GM12878 (cell line): ENCODE data around the gene BIRC5.

ENCODE experiments used
- CTCF ChIP-seq, 3 experiments: IDR thresholded peaks in 2 of 3; conservative IDR thresholded peaks in 1 of 3; 2 replicates each; pipeline ENCODE4 v1.5.1; 2011; ENCODE audit warnings: low read depth in 3 of 3, low read length in 3 of 3, mild to moderate bottlenecking in 3 of 3, control low read depth in 2 of 3, moderate library complexity in 2 of 3, inconsistent platforms in 1 of 3, mixed read lengths in 1 of 3; ENCODE audit not compliant: control insufficient read depth in 2 of 3, insufficient read depth in 1 of 3; ENCODE audit errors: extremely low read depth in 1 of 3
- FOXM1 ChIP-seq: IDR thresholded peaks from 2 replicates; pipeline ENCODE4 v1.6.1; 2012; ENCODE audit warnings: low read depth, mild to moderate bottlenecking, inconsistent platforms, low read length, moderate library complexity
- NFIC ChIP-seq: IDR thresholded peaks from 2 replicates; pipeline ENCODE4 v1.6.1; 2012; ENCODE audit warnings: low read depth, mild to moderate bottlenecking, inconsistent platforms, low read length, moderate library complexity
- POLR2A ChIP-seq: IDR thresholded peaks from 2 replicates; pipeline ENCODE4 v1.6.1; 2011; ENCODE audit warnings: low read depth, mild to moderate bottlenecking, low read length
- SIX5 ChIP-seq: IDR thresholded peaks from 2 replicates; pipeline ENCODE4 v1.6.1; 2011; ENCODE audit warnings: mild to moderate bottlenecking, low read depth, low read length, moderate library complexity; ENCODE audit not compliant: severe bottlenecking

DNA sequence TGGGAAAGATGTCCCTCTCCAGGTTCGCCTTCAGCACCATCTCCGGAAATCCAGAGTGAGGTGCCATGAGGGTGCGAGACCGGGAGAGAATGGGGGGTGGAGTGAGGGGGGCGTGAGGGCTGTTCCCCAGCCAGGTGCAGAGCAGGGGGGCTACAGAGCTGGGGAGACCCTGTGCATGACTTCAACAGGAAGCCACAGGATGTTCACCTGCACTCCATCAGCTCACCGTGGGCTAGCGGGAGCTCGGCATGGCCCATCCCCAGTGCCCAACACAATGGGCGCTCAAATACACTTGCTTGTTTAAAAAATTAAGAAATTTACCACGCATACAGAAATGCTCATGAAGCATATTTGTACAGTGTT, 45.1 kb downstream of the BIRC5 start:
- TF ChIP-seq CTCF (IDR thresholded peaks at IDR 0.05 in 2 of 3, conservative IDR thresholded peaks at IDR 0.05 in 1 of 3; ENCODE audit: control insufficient read depth in 2 of 3, extremely low read depth in 1 of 3, insufficient read depth in 1 of 3, low read depth in 3 of 3, low read length in 3 of 3) = no peak
- TF ChIP-seq POLR2A = no peak
- TF ChIP-seq SIX5 = no peak
- no peak for TF ChIP-seq NFIC
- TF ChIP-seq FOXM1 = no peak
